Spinal cord (tissue), 10 donors: ENCODE measurements around the gene ERH. TPM values are rescaled to one million over a fixed set of nuclear protein-coding genes. Genes with fewer than 3 reads are reported as not detected.
"Not testable (repeated sequence)": the region's sequence is repeated elsewhere in the genome, so short reads cannot be mapped to it uniquely, and the experiment has no call there.

Source experiments
- DNase-seq, 6 donors: peaks; one replicate each; pipeline versions ENCODE4 v3.0.0 to v3.0.0-alpha.2; 2013 to 2015; ENCODE audit warnings: low spot score in 6 of 6, low read depth in 4 of 6
- H3K27ac ChIP-seq: one replicate; pipeline ENCODE4 v1.5.1; 2013; ENCODE audit warnings: low read depth, low read length, control low read depth
- H3K27me3 ChIP-seq: one replicate; pipeline ENCODE4 v1.6.1; 2013; ENCODE audit warnings: low read length; ENCODE audit not compliant: control insufficient read depth, insufficient read depth
- H3K36me3 ChIP-seq: one replicate; pipeline ENCODE4 v1.6.1; 2013; ENCODE audit warnings: low read length; ENCODE audit not compliant: control insufficient read depth, insufficient read depth
- H3K4me1 ChIP-seq: one replicate; pipeline ENCODE4 v1.6.1; 2013; ENCODE audit warnings: low read length; ENCODE audit not compliant: control insufficient read depth, insufficient read depth
- H3K4me3 ChIP-seq: one replicate; pipeline ENCODE4 v1.5.1; 2013; ENCODE audit warnings: low read depth, low read length, control low read depth
- H3K9me3 ChIP-seq: one replicate; pipeline ENCODE4 v1.6.1; 2013; ENCODE audit warnings: low read length; ENCODE audit not compliant: control insufficient read depth, insufficient read depth
- WGBS: methylation state at CpG from one replicate; pipeline ENCODE4 v1.1.5; 2013; ENCODE audit warnings: missing lambda C conversion rate; ENCODE audit not compliant: insufficient coverage; 5-methylcytosine and 5-hydroxymethylcytosine counted together
- polyA plus RNA-seq, 2 donors: library from polyadenylated mRNA; unstranded; fragments of 120-200 nt; gene quantifications; one replicate each; pipeline ENCODE4 v1.2.1, GENCODE V29; 2013; ENCODE audit not compliant: insufficient read length in 2 of 2
- total RNA-seq, 2 donors: library from RNA; depleted of rRNA in 1 of 2; stranded (reverse); fragments of 120-200 nt in 1 of 2; fragments of >200 nt in 1 of 2; gene quantifications; one replicate each; pipeline versions ENCODE4 v1.2.3 to v1.2.4, GENCODE V29; 2013 to 2014
- donor health status: healthy.

The ERH gene
- total and polyA plus RNA-seq, 4 donors = 145 to 285 (median 231) TPM

GRCh38 chr14:69427596-69427995 lies 29.5 kb upstream of the ERH start:
- Histone ChIP-seq H3K27ac (no peak overlapping the region), H3K4me3 (no peak overlapping the region), H3K36me3 (peaks cover 13% of the 10 kb centered on the region), H3K27me3 (no peaks in the 10 kb centered on the region), H3K4me1 (no peaks in the 10 kb centered on the region), H3K9me3 (no peaks in the 10 kb centered on the region)
- WGBS = no CpG with 5 or more reads among the region's 1 CpG
- no peak for DNase-seq

GRCh38 chr14:69424149-69424923 lies 26.2 kb upstream of the ERH start:
- WGBS = 100% methylated on average over 1 of the region's 2 CpGs
- H3K4me1 ChIP-seq = no peaks in the 10 kb centered on the region
- H3K27me3 ChIP-seq = no peaks in the 10 kb centered on the region
- H3K4me3 ChIP-seq = no peak overlapping the region
- no peaks in the 10 kb centered on the region for H3K9me3 ChIP-seq
- H3K36me3 ChIP-seq = peaks cover 13% of the 10 kb centered on the region
- no peak for DNase-seq
- no peak overlapping the region for H3K27ac ChIP-seq

- H3K27ac ChIP-seq = no peak overlapping the region
- WGBS = 97% methylated on average over 4 of the region's 4 CpGs
- H3K4me1 ChIP-seq = no peaks in the 10 kb centered on the region
- no peaks in the 10 kb centered on the region for H3K27me3 ChIP-seq
- DNase-seq = no peak
- H3K36me3 ChIP-seq = peaks cover 13% of the 10 kb centered on the region
- no peak overlapping the region for H3K4me3 ChIP-seq
- H3K9me3 ChIP-seq = no peaks in the 10 kb centered on the region
These were observed 25.2 kb upstream of the ERH start for GRCh38 chr14:69423279-69423678.

GRCh38 chr14:69416087-69416486 lies 18.0 kb upstream of the ERH start:
- H3K27ac ChIP-seq = not testable (repeated sequence)

GRCh38 chr14:69413483-69413882 lies 15.4 kb upstream of the ERH start:
- no peaks in the 10 kb centered on the region for H3K36me3 ChIP-seq
- H3K9me3 ChIP-seq = peaks cover 2% of the 10 kb centered on the region
- H3K27ac ChIP-seq = no peak overlapping the region
- H3K27me3 ChIP-seq = no peaks in the 10 kb centered on the region
- no peak overlapping the region for H3K4me3 ChIP-seq
- WGBS = no CpG with 5 or more reads among the region's 2 CpGs
- no peaks in the 10 kb centered on the region for H3K4me1 ChIP-seq
- no peak for DNase-seq

More at GRCh38 chr14:69416087-69416486, 18.0 kb upstream of the ERH start:
- not testable (repeated sequence) for DNase-seq, H3K27me3 ChIP-seq, H3K36me3 ChIP-seq, H3K4me1 ChIP-seq, H3K9me3 ChIP-seq, H3K4me3 ChIP-seq
- no CpG with 5 or more reads among the region's 4 CpGs for WGBS

- Histone ChIP-seq H3K4me3 (no peak overlapping the region), H3K27ac (no peak overlapping the region), H3K27me3 (no peaks in the 10 kb centered on the region), H3K9me3 (no peaks in the 10 kb centered on the region), H3K36me3 (peaks cover 5% of the 10 kb centered on the region), H3K4me1 (no peaks in the 10 kb centered on the region)
- WGBS = no CpG with 5 or more reads among the region's 2 CpGs
- no peak for DNase-seq
These were observed 10.3 kb upstream of the ERH start for GRCh38 chr14:69408331-69408960.

GRCh38 chr14:69405762-69406161 lies 7.7 kb upstream of the ERH start:
- peaks cover 2% of the 10 kb centered on the region for H3K4me1 ChIP-seq
- no peaks in the 10 kb centered on the region for H3K9me3 ChIP-seq
- H3K36me3 ChIP-seq = peaks cover 5% of the 10 kb centered on the region
- DNase-seq = no peak
- H3K27me3 ChIP-seq = no peaks in the 10 kb centered on the region
- H3K27ac ChIP-seq = no peak overlapping the region
- H3K4me3 ChIP-seq = no peak overlapping the region

- H3K4me1 ChIP-seq = peaks cover 3% of the 10 kb centered on the region
- no peak overlapping the region for H3K27ac ChIP-seq
- H3K36me3 ChIP-seq = peaks cover 5% of the 10 kb centered on the region
- no peak overlapping the region for H3K4me3 ChIP-seq
- no CpG with 5 or more reads among the region's 5 CpGs for WGBS
- H3K27me3 ChIP-seq = no peaks in the 10 kb centered on the region
- H3K9me3 ChIP-seq = no peaks in the 10 kb centered on the region
- no peak for DNase-seq
These were observed 6.8 kb upstream of the ERH start for GRCh38 chr14:69404883-69405282.

GRCh38 chr14:69404478-69404877 lies 6.4 kb upstream of the ERH start:
- no peaks in the 10 kb centered on the region for H3K27me3 ChIP-seq
- peaks cover 5% of the 10 kb centered on the region for H3K36me3 ChIP-seq
- peaks cover 7% of the 10 kb centered on the region for H3K4me1 ChIP-seq
- no peaks in the 10 kb centered on the region for H3K9me3 ChIP-seq
- no peak for DNase-seq
- no peak overlapping the region for H3K4me3 ChIP-seq
- WGBS = no CpG with 5 or more reads among the region's 3 CpGs
- no peak overlapping the region for H3K27ac ChIP-seq

- Histone ChIP-seq H3K27ac (no peak overlapping the region), H3K36me3 (peaks cover 3% of the 10 kb centered on the region), H3K9me3 (no peaks in the 10 kb centered on the region), H3K27me3 (no peaks in the 10 kb centered on the region), H3K4me3 (no peak overlapping the region), H3K4me1 (peaks cover 12% of the 10 kb centered on the region)
- DNase-seq = no peak
- no CpG with 5 or more reads among the region's 2 CpGs for WGBS
These were observed 3.7 kb upstream of the ERH start for GRCh38 chr14:69401841-69402240.
